SK-N-SH treated with all-trans-retinoic acid at 6 μM for 48 hours (cell line): Measurements from ENCODE around the gene DLG5.

Experiments used
- GLIS3 ChIP-seq: fragments of 250-450 bp; sonication (Bioruptor Pico); IDR thresholded peaks from 2 replicates; pipeline ENCODE4 v1.5.0; 2020; ENCODE audit warnings: mild to moderate bottlenecking, moderate library complexity
- PATZ1 ChIP-seq: fragments of 250-450 bp; sonication (Bioruptor Pico); IDR thresholded peaks from 2 replicates; pipeline ENCODE4 v1.8.0; 2020; ENCODE audit warnings: mild to moderate bottlenecking, moderate library complexity, borderline replicate concordance
- RARB ChIP-seq: fragments of 250-450 bp; sonication (Bioruptor Pico); IDR thresholded peaks from 2 replicates; pipeline ENCODE4 v1.8.0; 2021; ENCODE audit warnings: mild to moderate bottlenecking, moderate library complexity
- TCF4 ChIP-seq: fragments of 250-450 bp; sonication (Bioruptor Pico); IDR thresholded peaks from 2 replicates; pipeline ENCODE4 v1.8.0; 2021; ENCODE audit warnings: mild to moderate bottlenecking, moderate library complexity, borderline replicate concordance
- ZFP3 ChIP-seq: fragments of 250-450 bp; sonication (Bioruptor Pico); IDR thresholded peaks from 2 replicates; pipeline ENCODE4 v1.5.0; 2020; ENCODE audit warnings: mild to moderate bottlenecking, moderate library complexity
- ZFP30 ChIP-seq: fragments of 450-650 bp; formaldehyde crosslinking; IDR thresholded peaks from 2 replicates; pipeline ENCODE4 v1.5.0; 2022; ENCODE audit warnings: mild to moderate bottlenecking, moderate library complexity
- ZNF70 ChIP-seq: fragments of 450-650 bp; formaldehyde crosslinking; IDR thresholded peaks from 2 replicates; pipeline ENCODE4 v1.5.0; 2020; ENCODE audit warnings: mild to moderate bottlenecking, moderate library complexity
- ZNF8 ChIP-seq: fragments of 450-650 bp; formaldehyde crosslinking; IDR thresholded peaks from 2 replicates; pipeline ENCODE4 v1.5.0; 2020; ENCODE audit warnings: mild to moderate bottlenecking, moderate library complexity

GRCh38 chr10:77940225-77940624, 13.7 kb upstream of the DLG5 start:
- TF ChIP-seq RARB (CRISPR knock-in tag) = no peak
- TF ChIP-seq GLIS3 (CRISPR knock-in tag) = no peak
- TF ChIP-seq ZNF8 (CRISPR knock-in tag) = no peak
- no peak for TF ChIP-seq PATZ1 (CRISPR knock-in tag)
- TF ChIP-seq ZFP3 (CRISPR knock-in tag) = no peak
- no peak for TF ChIP-seq ZFP30 (CRISPR knock-in tag)
- TF ChIP-seq TCF4 (CRISPR knock-in tag) = no peak
- no peak for TF ChIP-seq ZNF70 (CRISPR knock-in tag)
